Measurements from ENCODE around the gene NID2. TPM values are rescaled to one million over a fixed set of nuclear protein-coding genes. Genes with fewer than 3 reads are reported as not detected.

Gene NID2
- polyA plus RNA-seq, 1 of the 3 experiments (the other 2 are of a cell fraction): 22.7 TPM

DNA sequence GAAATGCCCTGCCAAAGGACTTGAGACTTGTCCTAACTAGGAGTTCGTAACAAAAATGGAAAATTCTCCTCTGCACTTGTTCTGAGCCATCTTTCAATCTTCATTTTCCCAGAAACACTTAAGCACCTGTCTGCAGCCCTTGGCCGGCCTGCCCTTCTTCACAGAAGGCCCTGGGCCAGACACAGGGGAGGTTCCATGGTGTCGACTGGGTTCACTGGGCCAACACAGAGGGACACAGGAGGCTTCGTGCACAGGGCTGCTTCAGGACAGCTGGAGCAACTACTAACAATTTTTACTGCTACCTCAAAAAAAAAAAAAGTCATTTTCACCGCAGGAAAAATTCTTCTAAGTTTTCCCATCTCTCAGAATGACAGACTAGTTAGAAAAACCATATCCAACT is 19.6 kb downstream of the NID2 start:
- Histone ChIP-seq H3K36me3 (replicated peaks in 1 of 2; ENCODE audit: control insufficient read depth in 1 of 2, insufficient read depth in 2 of 2, low read length in 1 of 2) (peaks cover 0 to 12% of the 10 kb centered on the region in 2 experiments), H3K27ac (ENCODE audit: low read depth in 2 of 2, low read length in 1 of 2) (no peak overlapping the region), H3K4me1 (ENCODE audit: control insufficient read depth in 1 of 2, insufficient read depth in 2 of 2, low read depth in 1 of 2, low read length in 1 of 2) (peaks cover 3 to 38% of the 10 kb centered on the region in 2 experiments; a peak in 3 of 4 replicates), H3K4me2 (no peak overlapping the region), H2AFZ (ENCODE audit: low read depth) (no peak overlapping the region), H3K27me3 (ENCODE audit: insufficient read depth) (no peaks in the 10 kb centered on the region), H3K4me3 (ENCODE audit: low read depth in 2 of 2, low read length in 1 of 2) (no peak overlapping the region), H3K9me3 (no peaks in the 10 kb centered on the region), H3F3A (replicated peaks; ENCODE audit: insufficient read depth) (peaks cover 23% of the 10 kb centered on the region), H4K20me1 (ENCODE audit: insufficient read depth) (no peaks in the 10 kb centered on the region), H3K9ac (no peak overlapping the region), H3K79me2 (ENCODE audit: insufficient read depth) (peaks cover 52% of the 10 kb centered on the region), H3K9me2 (no peaks in the 10 kb centered on the region)
- CTCF ChIA-PET: no interaction called here
- TF ChIP-seq, protein P1, sequence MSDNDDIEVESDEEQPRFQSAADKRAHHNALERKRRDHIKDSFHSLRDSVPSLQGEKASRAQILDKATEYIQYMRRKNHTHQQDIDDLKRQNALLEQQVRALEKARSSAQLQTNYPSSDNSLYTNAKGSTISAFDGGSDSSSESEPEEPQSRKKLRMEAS (IDR thresholded peaks at IDR 0.05; ENCODE audit: low read depth): no peak
- TF ChIP-seq, protein P2, sequence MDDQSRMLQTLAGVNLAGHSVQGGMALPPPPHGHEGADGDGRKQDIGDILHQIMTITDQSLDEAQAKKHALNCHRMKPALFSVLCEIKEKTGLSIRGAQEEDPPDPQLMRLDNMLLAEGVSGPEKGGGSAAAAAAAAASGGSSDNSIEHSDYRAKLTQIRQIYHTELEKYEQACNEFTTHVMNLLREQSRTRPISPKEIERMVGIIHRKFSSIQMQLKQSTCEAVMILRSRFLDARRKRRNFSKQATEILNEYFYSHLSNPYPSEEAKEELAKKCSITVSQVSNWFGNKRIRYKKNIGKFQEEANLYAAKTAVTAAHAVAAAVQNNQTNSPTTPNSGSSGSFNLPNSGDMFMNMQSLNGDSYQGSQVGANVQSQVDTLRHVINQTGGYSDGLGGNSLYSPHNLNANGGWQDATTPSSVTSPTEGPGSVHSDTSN (IDR thresholded peaks at IDR 0.05): no peak
- TF ChIP-seq EZH2phosphoT487 (IDR thresholded peaks at IDR 0.05; ENCODE audit: borderline replicate concordance, low read depth) (no peak), MXI1 (IDR thresholded peaks at IDR 0.05; ENCODE audit: low read depth, low read length) (no peak), GABPA (IDR thresholded peaks at IDR 0.05; ENCODE audit: low read depth) (no peak), NFIC (IDR thresholded peaks at IDR 0.05; ENCODE audit: borderline replicate concordance) (no peak), RXRA (IDR thresholded peaks at IDR 0.05; ENCODE audit: borderline replicate concordance, low read depth) (no peak), MEF2A (IDR thresholded peaks at IDR 0.05; ENCODE audit: borderline replicate concordance, low read depth) (no peak), GATA2 (CRISPR knock-in tag; IDR thresholded peaks at IDR 0.05) (no peak), JUND (IDR thresholded peaks at IDR 0.05) (no peak)
- TF ChIP-seq, protein P3, sequence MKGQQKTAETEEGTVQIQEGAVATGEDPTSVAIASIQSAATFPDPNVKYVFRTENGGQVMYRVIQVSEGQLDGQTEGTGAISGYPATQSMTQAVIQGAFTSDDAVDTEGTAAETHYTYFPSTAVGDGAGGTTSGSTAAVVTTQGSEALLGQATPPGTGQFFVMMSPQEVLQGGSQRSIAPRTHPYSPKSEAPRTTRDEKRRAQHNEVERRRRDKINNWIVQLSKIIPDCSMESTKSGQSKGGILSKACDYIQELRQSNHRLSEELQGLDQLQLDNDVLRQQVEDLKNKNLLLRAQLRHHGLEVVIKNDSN (IDR thresholded peaks at IDR 0.05; ENCODE audit: borderline replicate concordance, low read depth): no peak
- POLR2A ChIA-PET: no interaction called here
- WGBS (ENCODE audit: low lambda C conversion rate): 90% methylated on average over 5 of the region's 5 CpGs
- DNase-seq: no peak

DNA sequence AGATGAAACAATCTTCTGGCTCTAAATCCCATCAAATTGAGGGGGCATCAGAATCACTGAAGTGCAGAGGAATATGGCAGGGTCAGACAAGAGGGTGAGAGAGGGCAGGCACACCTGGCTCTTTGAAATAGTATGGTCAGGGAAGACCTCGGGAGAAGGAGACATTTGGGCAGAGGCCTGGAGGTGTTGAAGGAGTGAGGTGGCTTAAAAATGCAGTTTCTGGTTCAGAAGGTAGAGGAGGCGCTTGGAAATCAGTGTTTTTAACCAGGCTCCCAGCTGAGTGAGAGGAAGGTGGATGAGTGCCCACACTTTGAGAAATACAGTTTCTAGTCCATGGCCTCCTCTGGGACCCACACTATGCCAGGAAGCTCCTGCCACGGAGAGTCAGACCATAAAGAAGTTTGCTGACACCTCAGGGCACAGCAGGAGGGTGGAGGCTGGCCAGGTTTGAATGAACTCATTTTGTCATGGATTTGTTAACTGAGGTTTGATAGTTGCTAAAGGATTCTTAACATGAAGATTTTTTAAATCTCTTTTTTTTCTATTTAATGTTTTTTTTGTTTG is 20.1 kb downstream of the NID2 start:
- no peaks in the 10 kb centered on the region for H4K20me1 ChIP-seq (ENCODE audit: insufficient read depth)
- ChIA-PET CTCF (interaction anchor here (1.0 kb wide), 1 partner anchor 10 kb away, joined by 3 read pairs; no protein-coding TSS in a partner anchor), POLR2A (no interaction called here)
- H3K4me3 ChIP-seq (ENCODE audit: low read depth in 2 of 2, low read length in 1 of 2): no peak overlapping the region
- peaks cover 23% of the 10 kb centered on the region for H3F3A ChIP-seq (replicated peaks; ENCODE audit: insufficient read depth)
- H3K9ac ChIP-seq: no peak overlapping the region
- no peak overlapping the region for H3K4me2 ChIP-seq
- H3K27ac ChIP-seq (ENCODE audit: low read depth in 2 of 2, low read length in 1 of 2): no peak overlapping the region
- H3K27me3 ChIP-seq (ENCODE audit: insufficient read depth): no peaks in the 10 kb centered on the region
- H3K79me2 ChIP-seq (ENCODE audit: insufficient read depth): peaks cover 57% of the 10 kb centered on the region
- H3K9me3 ChIP-seq: no peaks in the 10 kb centered on the region
- no peaks in the 10 kb centered on the region for H3K9me2 ChIP-seq
- WGBS (ENCODE audit: low lambda C conversion rate): 81% methylated on average over 3 of the region's 3 CpGs
- H3K36me3 ChIP-seq (replicated peaks in 1 of 2; ENCODE audit: control insufficient read depth in 1 of 2, insufficient read depth in 2 of 2, low read length in 1 of 2): peaks cover 0 to 10% of the 10 kb centered on the region in 2 experiments
- DNase-seq: no peak
- H2AFZ ChIP-seq (ENCODE audit: low read depth): no peak overlapping the region
- peaks cover 3 to 40% of the 10 kb centered on the region in 2 experiments; a peak in 3 of 4 replicates for H3K4me1 ChIP-seq (ENCODE audit: control insufficient read depth in 1 of 2, insufficient read depth in 2 of 2, low read depth in 1 of 2, low read length in 1 of 2)
- TF ChIP-seq SIN3A (IDR thresholded peaks at IDR 0.05; ENCODE audit: borderline replicate concordance, low read depth, low read length): no peak
- no peak for TF ChIP-seq RAD21 (IDR thresholded peaks at IDR 0.05; ENCODE audit: low read length)
- TF ChIP-seq, protein P4, sequence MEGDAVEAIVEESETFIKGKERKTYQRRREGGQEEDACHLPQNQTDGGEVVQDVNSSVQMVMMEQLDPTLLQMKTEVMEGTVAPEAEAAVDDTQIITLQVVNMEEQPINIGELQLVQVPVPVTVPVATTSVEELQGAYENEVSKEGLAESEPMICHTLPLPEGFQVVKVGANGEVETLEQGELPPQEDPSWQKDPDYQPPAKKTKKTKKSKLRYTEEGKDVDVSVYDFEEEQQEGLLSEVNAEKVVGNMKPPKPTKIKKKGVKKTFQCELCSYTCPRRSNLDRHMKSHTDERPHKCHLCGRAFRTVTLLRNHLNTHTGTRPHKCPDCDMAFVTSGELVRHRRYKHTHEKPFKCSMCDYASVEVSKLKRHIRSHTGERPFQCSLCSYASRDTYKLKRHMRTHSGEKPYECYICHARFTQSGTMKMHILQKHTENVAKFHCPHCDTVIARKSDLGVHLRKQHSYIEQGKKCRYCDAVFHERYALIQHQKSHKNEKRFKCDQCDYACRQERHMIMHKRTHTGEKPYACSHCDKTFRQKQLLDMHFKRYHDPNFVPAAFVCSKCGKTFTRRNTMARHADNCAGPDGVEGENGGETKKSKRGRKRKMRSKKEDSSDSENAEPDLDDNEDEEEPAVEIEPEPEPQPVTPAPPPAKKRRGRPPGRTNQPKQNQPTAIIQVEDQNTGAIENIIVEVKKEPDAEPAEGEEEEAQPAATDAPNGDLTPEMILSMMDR (IDR thresholded peaks at IDR 0.05): no peak
- no peak for TF ChIP-seq ELF1 (IDR thresholded peaks at IDR 0.05)
- TF ChIP-seq NFIC (IDR thresholded peaks at IDR 0.05; ENCODE audit: borderline replicate concordance): no peak
- no peak for TF ChIP-seq RFX5 (IDR thresholded peaks at IDR 0.05; ENCODE audit: low read length)
- TF ChIP-seq RCOR1 (IDR thresholded peaks at IDR 0.05; ENCODE audit: low read length): no peak
- no peak for TF ChIP-seq JUND (IDR thresholded peaks at IDR 0.05)
- TF ChIP-seq, protein P3 (IDR thresholded peaks at IDR 0.05; ENCODE audit: borderline replicate concordance, low read depth): no peak
- TF ChIP-seq EP300 (IDR thresholded peaks at IDR 0.05; ENCODE audit: borderline replicate concordance in 1 of 2, low read depth in 1 of 2, low read length in 1 of 2): no peak
- TF ChIP-seq FOXM1 (IDR thresholded peaks at IDR 0.05; ENCODE audit: low read depth): no peak
- TF ChIP-seq, protein P5, sequence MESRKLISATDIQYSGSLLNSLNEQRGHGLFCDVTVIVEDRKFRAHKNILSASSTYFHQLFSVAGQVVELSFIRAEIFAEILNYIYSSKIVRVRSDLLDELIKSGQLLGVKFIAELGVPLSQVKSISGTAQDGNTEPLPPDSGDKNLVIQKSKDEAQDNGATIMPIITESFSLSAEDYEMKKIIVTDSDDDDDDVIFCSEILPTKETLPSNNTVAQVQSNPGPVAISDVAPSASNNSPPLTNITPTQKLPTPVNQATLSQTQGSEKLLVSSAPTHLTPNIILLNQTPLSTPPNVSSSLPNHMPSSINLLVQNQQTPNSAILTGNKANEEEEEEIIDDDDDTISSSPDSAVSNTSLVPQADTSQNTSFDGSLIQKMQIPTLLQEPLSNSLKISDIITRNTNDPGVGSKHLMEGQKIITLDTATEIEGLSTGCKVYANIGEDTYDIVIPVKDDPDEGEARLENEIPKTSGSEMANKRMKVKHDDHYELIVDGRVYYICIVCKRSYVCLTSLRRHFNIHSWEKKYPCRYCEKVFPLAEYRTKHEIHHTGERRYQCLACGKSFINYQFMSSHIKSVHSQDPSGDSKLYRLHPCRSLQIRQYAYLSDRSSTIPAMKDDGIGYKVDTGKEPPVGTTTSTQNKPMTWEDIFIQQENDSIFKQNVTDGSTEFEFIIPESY (IDR thresholded peaks at IDR 0.05; ENCODE audit: borderline replicate concordance, low read depth): no peak

Data from SK-N-SH (cell line).